Measurements from ENCODE around the gene FXR2. TPM values are rescaled to one million over a fixed set of nuclear protein-coding genes. Genes with fewer than 3 reads are reported as not detected.

The FXR2 gene
- total and polyA plus RNA-seq, 9 of the 15 experiments (the other 6 are each of a cell fraction or from before 2014, with no cell fraction given): 2.0 to 49.3 (median 24.5) TPM

DNA sequence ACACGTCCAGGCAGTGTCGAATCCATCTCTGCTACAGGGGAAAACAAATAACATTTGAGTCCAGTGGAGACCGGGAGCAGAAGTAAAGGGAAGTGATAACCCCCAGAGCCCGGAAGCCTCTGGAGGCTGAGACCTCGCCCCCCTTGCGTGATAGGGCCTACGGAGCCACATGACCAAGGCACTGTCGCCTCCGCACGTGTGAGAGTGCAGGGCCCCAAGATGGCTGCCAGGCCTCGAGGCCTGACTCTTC, 42.4 kb downstream of the FXR2 start (continued):
- TF ChIP-seq, protein P1, sequence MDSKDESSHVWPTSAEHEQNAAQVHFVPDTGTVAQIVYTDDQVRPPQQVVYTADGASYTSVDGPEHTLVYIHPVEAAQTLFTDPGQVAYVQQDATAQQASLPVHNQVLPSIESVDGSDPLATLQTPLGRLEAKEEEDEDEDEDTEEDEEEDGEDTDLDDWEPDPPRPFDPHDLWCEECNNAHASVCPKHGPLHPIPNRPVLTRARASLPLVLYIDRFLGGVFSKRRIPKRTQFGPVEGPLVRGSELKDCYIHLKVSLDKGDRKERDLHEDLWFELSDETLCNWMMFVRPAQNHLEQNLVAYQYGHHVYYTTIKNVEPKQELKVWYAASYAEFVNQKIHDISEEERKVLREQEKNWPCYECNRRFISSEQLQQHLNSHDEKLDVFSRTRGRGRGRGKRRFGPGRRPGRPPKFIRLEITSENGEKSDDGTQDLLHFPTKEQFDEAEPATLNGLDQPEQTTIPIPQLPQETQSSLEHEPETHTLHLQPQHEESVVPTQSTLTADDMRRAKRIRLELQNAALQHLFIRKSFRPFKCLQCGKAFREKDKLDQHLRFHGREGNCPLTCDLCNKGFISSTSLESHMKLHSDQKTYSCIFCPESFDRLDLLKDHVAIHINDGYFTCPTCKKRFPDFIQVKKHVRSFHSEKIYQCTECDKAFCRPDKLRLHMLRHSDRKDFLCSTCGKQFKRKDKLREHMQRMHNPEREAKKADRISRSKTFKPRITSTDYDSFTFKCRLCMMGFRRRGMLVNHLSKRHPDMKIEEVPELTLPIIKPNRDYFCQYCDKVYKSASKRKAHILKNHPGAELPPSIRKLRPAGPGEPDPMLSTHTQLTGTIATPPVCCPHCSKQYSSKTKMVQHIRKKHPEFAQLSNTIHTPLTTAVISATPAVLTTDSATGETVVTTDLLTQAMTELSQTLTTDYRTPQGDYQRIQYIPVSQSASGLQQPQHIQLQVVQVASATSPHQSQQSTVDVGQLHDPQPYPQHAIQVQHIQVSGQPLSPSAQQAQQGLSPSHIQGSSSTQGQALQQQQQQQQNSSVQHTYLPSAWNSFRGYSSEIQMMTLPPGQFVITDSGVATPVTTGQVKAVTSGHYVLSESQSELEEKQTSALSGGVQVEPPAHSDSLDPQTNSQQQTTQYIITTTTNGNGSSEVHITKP (IDR thresholded peaks at IDR 0.05; ENCODE audit: partially characterized antibody): peak; percentile 10
- TF ChIP-seq, protein P2, sequence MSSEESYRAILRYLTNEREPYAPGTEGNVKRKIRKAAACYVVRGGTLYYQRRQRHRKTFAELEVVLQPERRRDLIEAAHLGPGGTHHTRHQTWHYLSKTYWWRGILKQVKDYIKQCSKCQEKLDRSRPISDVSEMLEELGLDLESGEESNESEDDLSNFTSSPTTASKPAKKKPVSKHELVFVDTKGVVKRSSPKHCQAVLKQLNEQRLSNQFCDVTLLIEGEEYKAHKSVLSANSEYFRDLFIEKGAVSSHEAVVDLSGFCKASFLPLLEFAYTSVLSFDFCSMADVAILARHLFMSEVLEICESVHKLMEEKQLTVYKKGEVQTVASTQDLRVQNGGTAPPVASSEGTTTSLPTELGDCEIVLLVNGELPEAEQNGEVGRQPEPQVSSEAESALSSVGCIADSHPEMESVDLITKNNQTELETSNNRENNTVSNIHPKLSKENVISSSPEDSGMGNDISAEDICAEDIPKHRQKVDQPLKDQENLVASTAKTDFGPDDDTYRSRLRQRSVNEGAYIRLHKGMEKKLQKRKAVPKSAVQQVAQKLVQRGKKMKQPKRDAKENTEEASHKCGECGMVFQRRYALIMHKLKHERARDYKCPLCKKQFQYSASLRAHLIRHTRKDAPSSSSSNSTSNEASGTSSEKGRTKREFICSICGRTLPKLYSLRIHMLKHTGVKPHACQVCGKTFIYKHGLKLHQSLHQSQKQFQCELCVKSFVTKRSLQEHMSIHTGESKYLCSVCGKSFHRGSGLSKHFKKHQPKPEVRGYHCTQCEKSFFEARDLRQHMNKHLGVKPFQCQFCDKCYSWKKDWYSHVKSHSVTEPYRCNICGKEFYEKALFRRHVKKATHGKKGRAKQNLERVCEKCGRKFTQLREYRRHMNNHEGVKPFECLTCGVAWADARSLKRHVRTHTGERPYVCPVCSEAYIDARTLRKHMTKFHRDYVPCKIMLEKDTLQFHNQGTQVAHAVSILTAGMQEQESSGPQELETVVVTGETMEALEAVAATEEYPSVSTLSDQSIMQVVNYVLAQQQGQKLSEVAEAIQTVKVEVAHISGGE (CRISPR knock-in tag; IDR thresholded peaks at IDR 0.05): no peak
- TF ChIP-seq LARP7 (IDR thresholded peaks at IDR 0.05) (no peak), ATF1 (CRISPR knock-in tag; IDR thresholded peaks at IDR 0.05) (no peak), ATF1 (tag; IDR thresholded peaks at IDR 0.05) (no peak), NCOA6 (IDR thresholded peaks at IDR 0.05) (no peak), ZNF644 (tag; IDR thresholded peaks at IDR 0.05; ENCODE audit: low read depth) (no peak), SUPT5H (IDR thresholded peaks at IDR 0.05) (no peak)
- TF ChIP-seq, protein P3, sequence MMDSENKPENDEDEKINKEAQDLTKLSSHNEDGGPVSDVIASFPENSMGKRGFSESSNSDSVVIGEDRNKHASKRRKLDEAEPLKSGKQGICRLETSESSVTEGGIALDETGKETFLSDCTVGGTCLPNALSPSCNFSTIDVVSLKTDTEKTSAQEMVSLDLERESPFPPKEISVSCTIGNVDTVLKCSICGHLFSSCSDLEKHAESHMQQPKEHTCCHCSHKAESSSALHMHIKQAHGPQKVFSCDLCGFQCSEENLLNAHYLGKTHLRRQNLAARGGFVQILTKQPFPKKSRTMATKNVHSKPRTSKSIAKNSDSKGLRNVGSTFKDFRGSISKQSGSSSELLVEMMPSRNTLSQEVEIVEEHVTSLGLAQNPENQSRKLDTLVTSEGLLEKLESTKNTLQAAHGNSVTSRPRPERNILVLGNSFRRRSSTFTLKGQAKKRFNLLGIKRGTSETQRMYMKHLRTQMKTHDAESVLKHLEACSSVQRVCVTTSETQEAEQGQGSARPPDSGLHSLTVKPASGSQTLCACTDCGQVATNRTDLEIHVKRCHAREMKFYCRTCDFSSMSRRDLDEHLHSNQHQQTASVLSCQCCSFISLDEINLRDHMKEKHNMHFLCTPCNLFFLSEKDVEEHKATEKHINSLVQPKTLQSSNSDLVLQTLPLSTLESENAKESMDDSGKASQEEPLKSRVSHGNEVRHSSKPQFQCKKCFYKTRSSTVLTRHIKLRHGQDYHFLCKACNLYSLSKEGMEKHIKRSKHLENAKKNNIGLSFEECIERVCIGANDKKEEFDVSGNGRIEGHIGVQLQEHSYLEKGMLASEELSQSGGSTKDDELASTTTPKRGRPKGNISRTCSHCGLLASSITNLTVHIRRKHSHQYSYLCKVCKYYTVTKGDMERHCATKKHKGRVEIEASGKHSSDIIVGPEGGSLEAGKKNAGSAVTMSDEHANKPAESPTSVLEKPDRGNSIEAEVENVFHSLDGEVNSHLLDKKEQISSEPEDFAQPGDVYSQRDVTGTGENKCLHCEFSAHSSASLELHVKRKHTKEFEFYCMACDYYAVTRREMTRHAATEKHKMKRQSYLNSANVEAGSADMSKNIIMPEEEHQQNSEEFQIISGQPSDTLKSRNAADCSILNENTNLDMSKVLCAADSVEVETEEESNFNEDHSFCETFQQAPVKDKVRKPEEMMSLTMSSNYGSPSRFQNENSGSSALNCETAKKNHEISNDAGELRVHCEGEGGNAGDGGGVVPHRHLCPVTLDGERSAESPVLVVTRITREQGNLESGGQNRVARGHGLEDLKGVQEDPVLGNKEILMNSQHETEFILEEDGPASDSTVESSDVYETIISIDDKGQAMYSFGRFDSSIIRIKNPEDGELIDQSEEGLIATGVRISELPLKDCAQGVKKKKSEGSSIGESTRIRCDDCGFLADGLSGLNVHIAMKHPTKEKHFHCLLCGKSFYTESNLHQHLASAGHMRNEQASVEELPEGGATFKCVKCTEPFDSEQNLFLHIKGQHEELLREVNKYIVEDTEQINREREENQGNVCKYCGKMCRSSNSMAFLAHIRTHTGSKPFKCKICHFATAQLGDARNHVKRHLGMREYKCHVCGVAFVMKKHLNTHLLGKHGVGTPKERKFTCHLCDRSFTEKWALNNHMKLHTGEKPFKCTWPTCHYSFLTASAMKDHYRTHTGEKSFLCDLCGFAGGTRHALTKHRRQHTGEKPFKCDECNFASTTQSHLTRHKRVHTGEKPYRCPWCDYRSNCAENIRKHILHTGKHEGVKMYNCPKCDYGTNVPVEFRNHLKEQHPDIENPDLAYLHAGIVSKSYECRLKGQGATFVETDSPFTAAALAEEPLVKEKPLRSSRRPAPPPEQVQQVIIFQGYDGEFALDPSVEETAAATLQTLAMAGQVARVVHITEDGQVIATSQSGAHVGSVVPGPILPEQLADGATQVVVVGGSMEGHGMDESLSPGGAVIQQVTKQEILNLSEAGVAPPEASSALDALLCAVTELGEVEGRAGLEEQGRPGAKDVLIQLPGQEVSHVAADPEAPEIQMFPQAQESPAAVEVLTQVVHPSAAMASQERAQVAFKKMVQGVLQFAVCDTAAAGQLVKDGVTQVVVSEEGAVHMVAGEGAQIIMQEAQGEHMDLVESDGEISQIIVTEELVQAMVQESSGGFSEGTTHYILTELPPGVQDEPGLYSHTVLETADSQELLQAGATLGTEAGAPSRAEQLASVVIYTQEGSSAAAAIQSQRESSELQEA (IDR thresholded peaks at IDR 0.05; ENCODE audit: low read depth): no peak

Measured in K562 (cell line).